ENCODE results near the gene RGS14.

DNA sequence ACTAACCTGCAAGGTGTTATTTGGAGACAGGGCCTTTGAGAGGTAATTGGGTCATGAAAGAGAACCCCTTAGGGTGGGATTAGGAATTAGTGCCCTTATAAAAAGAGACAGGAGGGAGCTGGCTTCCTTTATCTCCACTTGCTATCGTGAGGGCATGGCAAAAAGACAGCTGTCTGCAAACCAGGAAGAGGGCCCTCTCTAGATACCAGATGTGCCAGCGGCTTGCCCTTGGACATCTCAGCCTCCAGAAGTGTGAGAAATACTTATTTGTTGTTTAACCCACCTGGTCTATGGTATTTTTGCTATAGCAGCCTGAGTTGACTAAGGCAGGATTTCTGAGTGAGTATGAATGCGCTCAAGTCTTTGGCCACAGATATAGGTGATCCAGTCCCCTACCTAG is 978 bp upstream of the RGS14 start:
- no peak for TF ChIP-seq POLR2A (IDR thresholded peaks at IDR 0.05; ENCODE audit: low read depth)
- TF ChIP-seq, protein P1, sequence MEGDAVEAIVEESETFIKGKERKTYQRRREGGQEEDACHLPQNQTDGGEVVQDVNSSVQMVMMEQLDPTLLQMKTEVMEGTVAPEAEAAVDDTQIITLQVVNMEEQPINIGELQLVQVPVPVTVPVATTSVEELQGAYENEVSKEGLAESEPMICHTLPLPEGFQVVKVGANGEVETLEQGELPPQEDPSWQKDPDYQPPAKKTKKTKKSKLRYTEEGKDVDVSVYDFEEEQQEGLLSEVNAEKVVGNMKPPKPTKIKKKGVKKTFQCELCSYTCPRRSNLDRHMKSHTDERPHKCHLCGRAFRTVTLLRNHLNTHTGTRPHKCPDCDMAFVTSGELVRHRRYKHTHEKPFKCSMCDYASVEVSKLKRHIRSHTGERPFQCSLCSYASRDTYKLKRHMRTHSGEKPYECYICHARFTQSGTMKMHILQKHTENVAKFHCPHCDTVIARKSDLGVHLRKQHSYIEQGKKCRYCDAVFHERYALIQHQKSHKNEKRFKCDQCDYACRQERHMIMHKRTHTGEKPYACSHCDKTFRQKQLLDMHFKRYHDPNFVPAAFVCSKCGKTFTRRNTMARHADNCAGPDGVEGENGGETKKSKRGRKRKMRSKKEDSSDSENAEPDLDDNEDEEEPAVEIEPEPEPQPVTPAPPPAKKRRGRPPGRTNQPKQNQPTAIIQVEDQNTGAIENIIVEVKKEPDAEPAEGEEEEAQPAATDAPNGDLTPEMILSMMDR (IDR thresholded peaks at IDR 0.05) = no peak
